ENCODE measurements around the gene IGFALS. TPM values are rescaled to one million over a fixed set of nuclear protein-coding genes. Genes with fewer than 3 reads are reported as not detected.
A peak's percentile ranks its signal among the peaks of the same experiment; 100 is the strongest.

Gene IGFALS
- total RNA-seq, 4 donors from 2014 or later, result 0.47 to 1.1 (median 0.67) TPM; not detected in 1

DNA sequence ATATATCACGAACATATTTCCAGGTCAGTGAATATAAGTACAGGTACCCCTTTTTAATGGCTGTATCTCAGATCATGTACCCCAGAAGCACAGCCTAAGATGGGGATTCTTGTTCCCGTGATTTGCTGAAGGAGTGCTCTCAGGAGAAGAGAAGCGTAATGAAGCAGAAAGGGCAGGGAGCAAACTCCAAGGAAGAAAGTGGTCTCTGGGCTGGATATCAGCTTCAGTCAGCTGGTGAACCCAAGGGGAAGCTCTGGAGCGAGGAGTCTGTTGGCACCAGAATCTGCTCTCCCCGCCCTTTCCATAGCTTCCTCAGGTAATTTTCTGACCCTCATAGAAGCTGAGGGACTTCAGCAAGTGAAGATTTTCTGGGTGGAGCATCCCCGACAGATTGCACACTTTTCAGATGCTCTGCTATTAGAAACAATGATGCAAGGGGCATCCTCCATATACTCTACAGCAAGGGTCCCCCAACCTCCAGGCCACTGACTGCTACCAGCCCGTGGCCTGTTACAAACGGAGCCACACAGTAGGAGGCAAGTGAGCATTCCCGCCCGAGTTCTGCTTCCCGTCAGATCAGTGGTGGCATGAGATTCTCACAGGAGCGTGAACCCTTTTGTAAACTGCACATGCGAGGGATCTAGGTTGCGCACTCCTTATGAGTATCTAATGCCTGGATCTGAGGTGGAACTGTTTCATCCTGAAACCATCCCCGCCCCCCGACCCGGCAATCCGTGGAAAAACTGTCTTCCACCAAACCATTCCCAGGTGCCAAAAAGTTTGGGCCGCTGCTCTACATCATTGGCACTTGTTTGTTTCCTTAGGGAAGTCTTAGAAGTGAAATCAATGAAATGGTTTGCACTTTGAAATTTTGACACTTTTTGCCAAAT is 37.9 kb upstream of the IGFALS start:
- ATAC-seq, result no peak
- Histone ChIP-seq H3K27ac (no peak overlapping the region), H3K4me3 (no peak overlapping the region), H3K36me3 (peaks cover 0 to 16% of the 10 kb centered on the region in 2 donors), H3K4me1 (peaks cover 0 to 36% (median 9%) of the 10 kb centered on the region in 3 donors), H3K27me3 (no peaks in the 10 kb centered on the region), H3K9me3 (no peaks in the 10 kb centered on the region)
- TF ChIP-seq EP300 (IDR thresholded peaks at IDR 0.05) (no peak), POLR2AphosphoS5 (IDR thresholded peaks at IDR 0.05) (no peak), POLR2A (IDR thresholded peaks at IDR 0.05) (no peak)
- TF ChIP-seq, protein P1, sequence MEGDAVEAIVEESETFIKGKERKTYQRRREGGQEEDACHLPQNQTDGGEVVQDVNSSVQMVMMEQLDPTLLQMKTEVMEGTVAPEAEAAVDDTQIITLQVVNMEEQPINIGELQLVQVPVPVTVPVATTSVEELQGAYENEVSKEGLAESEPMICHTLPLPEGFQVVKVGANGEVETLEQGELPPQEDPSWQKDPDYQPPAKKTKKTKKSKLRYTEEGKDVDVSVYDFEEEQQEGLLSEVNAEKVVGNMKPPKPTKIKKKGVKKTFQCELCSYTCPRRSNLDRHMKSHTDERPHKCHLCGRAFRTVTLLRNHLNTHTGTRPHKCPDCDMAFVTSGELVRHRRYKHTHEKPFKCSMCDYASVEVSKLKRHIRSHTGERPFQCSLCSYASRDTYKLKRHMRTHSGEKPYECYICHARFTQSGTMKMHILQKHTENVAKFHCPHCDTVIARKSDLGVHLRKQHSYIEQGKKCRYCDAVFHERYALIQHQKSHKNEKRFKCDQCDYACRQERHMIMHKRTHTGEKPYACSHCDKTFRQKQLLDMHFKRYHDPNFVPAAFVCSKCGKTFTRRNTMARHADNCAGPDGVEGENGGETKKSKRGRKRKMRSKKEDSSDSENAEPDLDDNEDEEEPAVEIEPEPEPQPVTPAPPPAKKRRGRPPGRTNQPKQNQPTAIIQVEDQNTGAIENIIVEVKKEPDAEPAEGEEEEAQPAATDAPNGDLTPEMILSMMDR (IDR thresholded peaks at IDR 0.05), result no peak
- WGBS, 2 donors (ENCODE audit: low coverage in 1 of 2), result 68 to 81% methylated on average over 12 to 13 of the region's 19 CpGs

DNA sequence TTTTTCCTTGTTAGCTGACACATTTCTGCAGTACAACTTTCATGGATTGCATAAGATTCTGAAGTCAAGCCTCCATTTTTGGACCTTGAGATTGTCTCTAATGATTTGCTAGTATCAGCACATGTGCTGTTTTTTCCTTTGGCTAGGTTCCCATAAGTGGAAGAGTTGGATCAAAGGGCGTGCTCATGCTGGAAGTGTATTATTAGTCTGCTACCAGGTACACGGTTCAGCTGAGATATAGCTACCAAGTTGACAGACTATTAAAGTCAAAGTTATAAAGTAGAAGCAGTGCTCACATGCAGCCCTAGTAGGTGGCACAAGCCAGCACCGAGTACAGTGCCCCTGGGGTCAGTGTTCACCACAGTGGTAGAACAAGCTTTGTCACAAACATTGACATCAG is 36.7 kb upstream of the IGFALS start:
- WGBS, 2 donors (ENCODE audit: low coverage in 1 of 2), result 50 to 80% methylated on average over 1 to 3 of the region's 3 CpGs
- Histone ChIP-seq H3K27ac (no peak overlapping the region), H3K27me3 (no peaks in the 10 kb centered on the region), H3K36me3 (peaks cover 0 to 16% of the 10 kb centered on the region in 2 donors), H3K4me1 (peaks cover 0 to 44% (median 16%) of the 10 kb centered on the region in 3 donors), H3K9me3 (no peaks in the 10 kb centered on the region), H3K4me3 (no peak overlapping the region)
- TF ChIP-seq POLR2A (IDR thresholded peaks at IDR 0.05) (no peak), EP300 (IDR thresholded peaks at IDR 0.05) (no peak), POLR2AphosphoS5 (IDR thresholded peaks at IDR 0.05) (no peak)
- TF ChIP-seq, protein P1 (IDR thresholded peaks at IDR 0.05), result no peak
- ATAC-seq, result no peak

DNA sequence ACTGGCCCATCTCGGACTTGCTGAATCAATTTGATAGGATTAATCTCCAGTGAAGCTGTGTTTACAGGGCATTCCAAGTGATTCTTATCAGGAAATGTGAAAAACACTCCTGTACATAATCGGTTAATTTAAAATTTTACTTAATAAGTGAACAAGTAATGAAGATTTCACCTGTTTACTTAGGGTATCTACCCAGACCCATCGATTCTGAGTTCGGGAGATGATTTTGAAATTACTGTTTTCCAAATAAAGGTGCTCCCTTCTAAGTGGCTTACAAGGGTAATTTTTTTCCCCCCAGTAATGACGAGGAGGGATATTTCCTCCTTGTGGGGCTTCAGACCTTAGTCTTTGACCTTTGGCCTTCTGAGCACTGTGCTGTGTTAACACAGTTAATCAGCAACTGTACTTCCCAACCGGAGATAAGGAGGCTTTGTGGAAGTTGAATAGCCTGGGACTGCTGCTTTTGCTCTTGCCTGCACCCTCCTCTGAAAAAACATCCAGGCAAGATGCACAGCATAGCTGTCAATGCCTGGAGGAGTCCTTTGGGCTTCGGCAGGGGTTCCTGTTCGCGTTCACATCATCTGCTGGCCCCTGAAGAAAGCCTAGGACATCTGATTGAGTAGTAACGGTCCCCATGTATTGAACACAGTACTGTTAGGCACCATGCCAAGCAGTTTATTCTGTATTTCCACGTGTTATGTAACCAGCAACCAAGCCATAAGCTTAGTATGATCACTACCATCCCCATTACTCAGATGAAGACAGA is 35.3 kb upstream of the IGFALS start:
- peaks cover 0 to 57% (median 23%) of the 10 kb centered on the region in 3 donors for H3K4me1 ChIP-seq
- peaks cover 0 to 16% of the 10 kb centered on the region in 2 donors for H3K36me3 ChIP-seq
- no peaks in the 10 kb centered on the region for H3K27me3 ChIP-seq
- TF ChIP-seq, protein P1 (IDR thresholded peaks at IDR 0.05), result no peak
- no peak for TF ChIP-seq EP300 (IDR thresholded peaks at IDR 0.05)
- no peak for ATAC-seq
- no peaks in the 10 kb centered on the region for H3K9me3 ChIP-seq
- no peak overlapping the region for H3K4me3 ChIP-seq
- WGBS, 2 donors (ENCODE audit: low coverage in 1 of 2), result 75 to 85% methylated on average over 8 to 11 of the region's 11 CpGs
- H3K27ac ChIP-seq, result no peak overlapping the region

DNA sequence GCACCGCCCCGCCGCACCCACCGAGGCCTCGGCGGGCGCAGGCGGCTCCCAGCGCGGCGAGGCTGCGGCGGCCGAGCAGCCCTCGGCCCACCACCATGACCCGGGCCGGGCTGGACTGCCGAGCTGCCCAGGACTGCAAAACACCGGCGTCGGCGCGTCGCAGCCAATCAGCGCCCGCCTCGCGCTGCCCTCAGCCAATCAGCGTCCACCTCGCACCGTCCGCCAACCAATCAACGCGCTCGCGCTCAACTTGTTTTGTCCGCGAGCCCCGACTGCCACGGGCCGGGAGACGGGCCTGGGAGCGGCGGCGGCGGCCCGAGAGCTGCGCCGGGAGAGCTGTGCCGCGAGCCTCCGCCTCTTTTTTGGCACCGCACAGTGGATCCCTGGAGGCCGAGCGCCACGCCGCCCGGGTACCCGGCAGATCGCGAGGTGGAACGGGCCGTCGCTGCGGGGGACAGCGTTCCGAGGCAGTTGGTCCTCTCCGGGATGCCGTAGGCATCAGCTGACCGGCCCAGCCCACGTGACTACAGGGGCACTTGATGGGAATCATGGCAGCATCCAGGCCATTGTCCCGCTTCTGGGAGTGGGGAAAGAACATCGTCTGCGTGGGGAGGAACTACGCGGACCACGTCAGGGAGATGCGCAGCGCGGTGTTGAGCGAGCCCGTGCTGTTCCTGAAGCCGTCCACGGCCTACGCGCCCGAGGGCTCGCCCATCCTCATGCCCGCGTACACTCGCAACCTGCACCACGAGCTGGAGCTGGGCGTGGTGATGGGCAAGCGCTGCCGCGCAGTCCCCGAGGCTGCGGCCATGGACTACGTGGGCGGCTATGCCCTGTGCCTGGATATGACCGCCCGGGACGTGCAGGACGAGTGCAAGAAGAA is 33.4 kb upstream of the IGFALS start, which contains the start of the genes FAHD1 and HAGH:
FAHD1 (plus strand) TSS at position 516 of the 883 bp plus-strand sequence; CDS start at position 549, 33 bp downstream.
HAGH (minus strand) TSS at position 135 of the 883 bp plus-strand sequence; CDS start at position 97, 38 bp downstream.
- no peaks in the 10 kb centered on the region for H3K9me3 ChIP-seq
- WGBS, 2 donors (ENCODE audit: low coverage in 1 of 2), result no CpG with 5 or more reads among the region's 104 CpGs
- TF ChIP-seq POLR2AphosphoS5 (IDR thresholded peaks at IDR 0.05) (peak; percentile 81), POLR2A (IDR thresholded peaks at IDR 0.05) (peak; percentile 31 to 43), EP300 (IDR thresholded peaks at IDR 0.05) (no peak)
- TF ChIP-seq, protein P1 (IDR thresholded peaks at IDR 0.05), result peak in 1 of 4 experiments; percentile 10
- no peaks in the 10 kb centered on the region for H3K27me3 ChIP-seq
- H3K36me3 ChIP-seq, result peaks cover 0 to 28% of the 10 kb centered on the region in 2 donors
- peak; percentile 96 for ATAC-seq
- H3K27ac ChIP-seq, result peak within 1 kb of the TSS; percentile 43 to 96 (median 92)
- H3K4me3 ChIP-seq, result peak within 1 kb of the TSS; percentile 57 to 79
- H3K4me1 ChIP-seq, result peaks cover 0 to 76% (median 23%) of the 10 kb centered on the region in 3 donors

Measured in gastroesophageal sphincter (tissue), 4 donors.